PC-9 (cell line): Measurements from ENCODE around the gene AMN1.

Experiments
- CTCF ChIP-seq: fragments of 200-600 bp; sonication (generic); conservative IDR thresholded peaks from 2 replicates; pipeline ENCODE4 v1.6.1; 2017; ENCODE audit warnings: mixed run types, antibody characterized with exemption, mild to moderate bottlenecking, moderate library complexity
- EZH2 ChIP-seq: fragments of 200-600 bp; sonication (generic); IDR thresholded peaks from 2 replicates; pipeline ENCODE4 v1.8.0; 2017; ENCODE audit warnings: antibody characterized with exemption, low read depth

GRCh38 chr12:31626270-31626995 lies 102.4 kb downstream of the AMN1 start:
- TF ChIP-seq CTCF = no peak
- TF ChIP-seq EZH2 = no peak
